Activated CD4-positive, CD25-positive, alpha-beta regulatory T cell treated with anti-CD3 and anti-CD28 coated beads, Interleukin-2, amount 50 U/mL, for 24 hours (primary cell): ENCODE results near the gene ARID5B.

Experiments
- ATAC-seq, 2 donors: fragments of 150-1000 bp; cut with Tn5 transposase; one replicate each; pipeline ENCODE4 v1.10.0; 2021; ENCODE audit warnings: mild to moderate bottlenecking in 1 of 2, moderate library complexity in 1 of 2

The ARID5B gene

DNA sequence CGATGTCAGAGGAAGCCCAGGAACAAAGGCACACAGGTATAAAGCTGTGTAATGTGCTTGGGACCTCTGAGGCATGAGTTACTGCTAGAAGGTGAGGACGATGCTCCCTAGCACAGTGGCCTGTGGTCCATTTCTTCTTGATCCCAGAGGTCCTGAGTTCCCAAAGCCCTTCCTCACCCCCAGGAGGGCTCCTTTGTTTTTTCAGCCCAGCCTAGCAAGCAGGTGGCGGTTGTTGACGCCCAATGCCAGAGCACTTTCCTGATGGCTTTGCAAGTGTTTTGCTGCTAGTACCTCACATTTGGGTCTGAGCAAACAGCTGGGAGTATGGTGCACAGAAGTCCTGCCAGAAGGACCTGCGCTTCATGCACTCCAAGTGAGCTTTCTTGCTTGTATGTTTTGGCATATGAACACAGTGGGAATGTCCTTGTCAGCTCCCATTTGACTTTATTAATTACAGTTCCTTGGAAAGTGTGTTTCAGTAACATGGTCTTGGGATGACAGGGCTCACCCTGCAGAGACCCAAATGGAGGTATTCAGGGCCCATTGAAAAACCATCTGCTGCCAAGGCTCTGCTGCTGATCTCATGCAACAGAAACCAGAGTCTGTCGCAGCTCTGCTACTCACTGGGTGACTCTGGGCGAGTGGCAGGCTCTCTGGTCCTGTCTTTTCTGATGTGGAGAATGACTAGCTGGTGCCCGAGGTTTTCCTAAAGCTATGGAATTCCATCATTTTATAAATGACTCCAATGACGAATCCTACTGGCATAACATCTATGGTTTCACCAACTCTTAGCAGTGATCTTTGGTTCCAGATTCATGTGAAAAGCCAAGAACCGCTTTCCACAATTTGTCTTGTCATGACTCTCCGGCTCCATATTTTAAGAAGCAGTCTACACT lies 134.9 kb downstream of the ARID5B start:
- ATAC-seq = peak in 1 of 2 donors; percentile 42

DNA sequence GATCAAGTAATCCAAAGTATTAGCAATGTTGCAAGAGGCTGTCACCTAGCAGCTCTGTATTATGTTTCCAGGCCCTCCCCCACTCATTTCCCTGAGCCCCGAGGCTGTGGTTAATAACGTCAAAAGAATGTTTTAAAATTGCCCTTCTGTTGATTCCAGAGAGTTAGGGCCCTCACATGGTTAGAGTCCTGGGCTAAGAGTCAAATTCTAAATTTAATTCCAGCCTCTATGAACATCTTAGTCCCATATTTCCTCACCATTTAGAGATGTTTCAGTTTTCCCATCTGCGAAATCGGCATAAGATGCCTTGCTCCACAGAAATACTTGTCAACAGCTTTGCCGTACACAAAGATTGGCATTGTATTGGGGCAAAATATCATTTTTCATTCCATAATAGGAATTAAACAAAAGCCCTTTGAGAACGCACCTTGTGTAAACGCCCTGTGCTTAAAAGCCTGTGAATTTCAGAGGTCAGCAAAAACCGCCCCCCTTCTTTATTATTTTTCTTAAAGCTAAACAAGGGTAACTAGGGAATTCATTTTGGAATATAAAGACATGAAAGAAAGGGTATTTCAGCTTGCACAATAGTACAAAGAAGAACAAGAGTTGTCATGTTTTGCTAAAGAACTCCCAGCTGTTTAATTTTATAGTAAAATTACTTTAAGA lies 135.8 kb downstream of the ARID5B start:
- ATAC-seq = no peak

DNA sequence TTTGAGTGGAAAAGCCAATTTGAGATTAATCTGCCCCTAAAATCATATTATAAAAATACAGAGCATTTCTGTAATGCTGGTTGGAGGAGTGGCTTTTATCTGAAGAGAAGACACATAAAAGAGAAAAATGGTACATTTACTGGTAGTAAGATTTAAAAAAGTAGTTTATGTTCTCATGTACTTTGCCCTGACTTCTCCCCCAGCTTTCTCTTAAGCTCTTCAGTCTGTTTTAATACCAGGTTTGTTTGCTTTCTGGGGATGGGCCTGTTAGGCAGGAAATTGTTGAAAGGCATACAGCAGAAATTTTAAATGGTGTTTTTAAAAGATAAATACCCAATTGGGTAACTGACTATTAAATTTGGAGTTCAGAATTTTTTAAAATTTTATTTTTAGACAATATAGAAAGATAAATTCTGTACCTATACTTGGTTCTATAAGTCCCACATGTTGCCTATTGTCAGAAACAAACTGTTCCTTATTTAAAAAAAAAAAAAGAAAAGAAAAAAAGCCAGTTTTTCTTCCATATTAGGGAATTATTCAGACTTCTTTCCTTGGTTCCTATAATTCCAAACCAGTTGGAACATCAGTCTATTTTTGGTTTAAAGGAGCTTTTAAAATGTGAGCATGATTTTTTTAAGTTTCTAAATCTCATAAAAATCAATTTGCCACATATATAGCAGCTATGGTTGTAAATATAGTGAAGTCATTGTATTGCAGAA lies 136.6 kb downstream of the ARID5B start:
- no peak for ATAC-seq

DNA sequence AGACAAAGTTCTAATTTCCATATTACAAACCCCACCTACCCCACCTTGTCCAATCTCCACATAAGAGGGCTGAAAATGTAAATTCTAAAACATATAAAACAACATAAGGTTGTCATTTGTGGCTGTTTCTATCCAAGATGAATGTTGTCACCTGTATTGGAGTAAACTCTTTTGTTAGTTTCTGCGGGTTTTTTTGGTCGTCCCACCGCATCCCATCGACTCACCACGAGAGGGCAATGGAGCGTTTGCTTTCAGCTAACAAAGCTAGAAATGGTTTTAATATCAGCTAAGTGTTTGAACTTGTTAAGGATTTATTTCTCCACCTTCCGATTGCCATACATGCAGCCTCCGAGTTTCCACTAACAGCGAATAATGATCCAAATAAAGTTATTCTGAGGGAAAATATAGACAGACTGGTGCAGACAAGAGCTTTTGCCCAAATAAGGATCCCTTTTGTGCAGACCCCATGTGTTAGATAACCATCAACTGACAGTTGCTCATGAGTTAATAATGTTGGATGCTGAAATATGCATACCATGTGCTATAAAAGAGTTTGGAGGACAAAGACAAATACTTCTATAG lies 137.2 kb downstream of the ARID5B start:
- ATAC-seq = peak; percentile 46 to 50

DNA sequence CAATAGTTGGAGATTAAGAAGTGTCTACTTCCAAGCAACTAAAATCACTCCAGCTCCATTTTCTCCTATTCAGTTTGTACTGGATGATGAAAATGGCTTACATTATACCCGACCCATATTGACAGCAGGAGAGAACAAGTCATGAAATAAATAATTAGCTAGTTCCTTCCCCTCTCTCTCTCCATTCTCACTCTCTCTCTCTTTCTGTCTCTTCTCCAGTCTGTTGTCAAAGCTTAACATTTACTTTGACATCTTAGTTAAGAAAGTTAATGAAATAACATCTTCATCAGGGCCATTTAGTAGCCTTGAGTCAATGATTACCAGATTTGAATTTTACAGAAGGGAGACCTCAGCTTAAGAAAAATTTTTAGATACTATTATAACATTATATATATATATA lies 138.5 kb downstream of the ARID5B start:
- ATAC-seq = no peak

- ATAC-seq = peak; percentile 29 to 34
Measured at GRCh38 chr10:62040881-62041280, 139.4 kb downstream of the ARID5B start.

DNA sequence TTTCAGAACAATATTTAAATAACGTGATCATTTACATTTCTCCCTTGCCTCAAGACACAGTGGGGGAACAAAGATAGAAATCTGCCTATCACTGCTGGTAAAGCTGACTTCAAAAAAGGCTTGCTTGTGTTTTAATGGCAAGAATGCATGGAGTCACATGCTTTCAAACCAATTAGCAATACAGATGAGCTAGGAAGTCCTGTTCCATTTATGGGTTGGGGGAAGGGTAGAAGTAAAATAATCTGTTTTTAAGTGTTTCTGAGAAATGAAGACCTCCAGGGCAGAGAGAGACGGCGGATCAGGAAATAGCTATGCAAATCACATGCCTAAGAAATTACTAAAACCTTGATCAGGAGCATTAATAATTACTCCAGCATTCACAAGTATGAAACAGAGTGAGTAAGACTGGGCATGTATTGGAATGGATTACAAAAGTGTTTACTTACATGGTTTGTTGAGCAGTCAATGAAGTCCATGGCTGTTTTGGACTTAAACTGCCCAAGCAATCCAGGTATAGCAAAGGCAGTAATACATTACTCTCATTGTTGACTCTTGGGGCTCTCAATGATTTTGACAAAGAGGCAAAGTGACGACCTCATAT lies 142.0 kb downstream of the ARID5B start:
- no peak for ATAC-seq

DNA sequence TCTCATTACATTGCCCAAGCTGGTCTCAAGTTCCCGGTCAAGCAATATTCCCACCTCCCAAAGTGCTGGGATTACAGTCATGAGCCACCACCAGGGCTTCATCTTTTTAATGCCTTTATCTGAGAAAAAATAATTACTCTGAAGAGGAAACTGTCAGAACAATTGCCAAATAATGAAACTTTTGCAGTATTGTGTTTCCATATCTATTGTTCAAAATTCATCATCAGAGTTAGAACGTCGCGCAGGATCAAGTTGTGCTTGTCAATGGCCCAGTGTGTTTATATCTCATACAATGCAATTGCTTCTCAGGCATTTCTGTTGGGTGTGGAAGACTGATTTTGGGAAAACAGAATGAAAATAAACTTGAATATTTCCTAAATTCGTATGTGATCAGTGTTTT lies 143.1 kb downstream of the ARID5B start:
- no peak for ATAC-seq

- no peak for ATAC-seq
Measured at GRCh38 chr10:62045765-62046521, 144.4 kb downstream of the ARID5B start.

DNA sequence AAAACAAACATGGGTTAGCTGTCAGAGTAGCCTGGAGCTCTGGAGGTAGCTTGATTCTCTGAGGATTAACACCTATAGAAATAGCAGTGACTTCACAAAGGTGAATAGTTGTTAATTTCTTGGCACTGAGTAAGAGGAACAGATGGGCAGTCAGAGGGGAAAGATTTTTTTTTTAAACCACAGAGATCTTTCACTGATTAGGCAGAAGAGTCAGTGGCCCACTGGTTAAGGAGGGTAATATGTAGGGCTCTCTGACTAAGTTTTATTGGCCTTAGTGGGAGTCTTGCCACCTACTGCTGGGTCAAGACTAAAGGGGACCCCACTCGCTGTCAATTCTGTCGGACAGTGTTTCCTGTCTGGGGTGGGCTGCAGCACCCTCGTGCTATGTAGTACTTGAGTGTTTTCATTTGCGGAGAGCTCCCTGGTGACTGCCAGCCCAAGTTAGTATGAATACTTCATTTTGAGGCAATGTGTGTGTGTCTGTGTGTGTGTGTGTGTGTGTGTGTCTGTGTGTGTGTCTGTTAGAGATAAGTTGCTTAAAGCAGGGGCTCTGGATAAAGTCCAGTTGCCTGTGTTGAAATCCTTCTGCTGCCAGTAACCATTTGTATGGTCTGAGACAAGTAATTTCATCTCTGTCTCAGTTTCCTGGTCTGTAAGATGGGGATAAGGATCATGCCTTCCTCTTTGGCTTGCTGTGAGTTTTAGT lies 145.2 kb downstream of the ARID5B start:
- ATAC-seq = peak; percentile 38 to 45

- peak; percentile 48 for ATAC-seq
Measured at GRCh38 chr10:62047228-62047892, 145.9 kb downstream of the ARID5B start.

GRCh38 chr10:62047960-62048383 lies 146.5 kb downstream of the ARID5B start:
- ATAC-seq = peak; percentile 25 to 27

GRCh38 chr10:62048470-62048869 lies 147.0 kb downstream of the ARID5B start:
- peak; percentile 6 to 8 for ATAC-seq

- ATAC-seq = peak; percentile 37 to 42
Measured at GRCh38 chr10:62048919-62049623, 147.6 kb downstream of the ARID5B start.

- ATAC-seq = no peak
Measured at GRCh38 chr10:62049624-62050345, 148.3 kb downstream of the ARID5B start.

DNA sequence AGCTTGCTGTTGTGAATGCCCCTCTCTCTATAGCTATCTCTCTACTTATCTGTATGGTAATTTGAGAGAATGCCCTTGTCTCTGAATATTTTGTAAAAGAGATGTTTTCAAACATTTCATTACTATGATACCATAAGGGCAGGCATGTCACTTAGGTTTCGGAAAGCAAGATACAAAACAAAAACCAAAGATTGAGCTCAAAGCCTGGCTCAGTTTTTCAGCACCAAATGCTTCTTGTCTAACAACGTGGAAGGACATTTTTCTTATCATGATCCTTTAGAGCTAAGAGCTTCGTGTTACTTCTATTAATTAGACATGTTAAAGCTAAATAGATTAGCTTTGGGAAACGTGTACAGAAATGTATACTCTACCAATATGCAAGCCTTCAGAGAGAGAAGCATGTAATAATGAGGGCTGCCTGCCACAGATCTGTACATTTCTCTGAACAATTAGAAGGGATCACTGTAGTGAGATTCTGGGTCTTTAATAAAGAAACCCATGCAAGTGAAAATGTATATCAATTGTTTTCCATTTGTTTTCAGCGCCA lies 148.9 kb downstream of the ARID5B start:
- no peak for ATAC-seq

DNA sequence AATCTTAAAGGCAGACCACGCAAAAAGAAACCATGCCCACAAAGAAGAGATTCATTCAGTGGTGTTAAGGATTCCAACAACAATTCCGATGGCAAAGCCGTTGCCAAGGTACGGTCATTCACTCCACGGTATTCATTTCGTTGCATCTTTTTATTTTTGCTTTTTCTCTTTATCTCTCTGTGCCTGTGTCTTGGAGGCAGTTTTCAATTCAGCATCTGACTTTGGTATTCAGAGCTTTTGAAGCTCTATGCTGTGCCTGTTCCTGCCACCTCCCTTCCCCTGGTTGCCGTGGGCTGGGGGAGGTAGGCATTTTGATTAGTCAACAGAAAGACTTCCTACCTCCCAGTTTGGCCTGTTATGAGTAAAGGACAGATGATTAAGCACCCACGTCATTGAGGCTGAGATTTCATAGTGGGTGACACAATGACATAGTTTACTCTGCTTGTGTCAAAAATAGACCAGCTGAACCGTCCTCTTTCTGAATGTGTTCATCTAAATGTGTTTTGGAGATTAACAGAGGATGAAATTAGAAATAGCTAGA lies 149.5 kb downstream of the ARID5B start:
- peak; percentile 28 to 32 for ATAC-seq

- no peak for ATAC-seq
Measured at GRCh38 chr10:62052276-62052675, 150.8 kb downstream of the ARID5B start.
